GM19463 (cell line): ENCODE results near the gene IST1.
"Not testable (repeated sequence)": the region's sequence is repeated elsewhere in the genome, so short reads cannot be mapped to it uniquely, and the experiment has no call there.

Source experiments
- ATAC-seq: cut with Tn5 transposase; IDR thresholded peaks from one replicate; pipeline ENCODE4 v1.9.1; 2021; ENCODE audit warnings: mild to moderate bottlenecking, moderate library complexity; ENCODE audit not compliant: unreplicated experiment

The IST1 gene

GRCh38 chr16:71894921-71895678 is at the start of gene IST1:
TSS of gene IST1 (plus strand) at chr16:71895531. CDS start at chr16:71915641, 20,110 bp downstream.
- peak; percentile 82 for ATAC-seq

DNA sequence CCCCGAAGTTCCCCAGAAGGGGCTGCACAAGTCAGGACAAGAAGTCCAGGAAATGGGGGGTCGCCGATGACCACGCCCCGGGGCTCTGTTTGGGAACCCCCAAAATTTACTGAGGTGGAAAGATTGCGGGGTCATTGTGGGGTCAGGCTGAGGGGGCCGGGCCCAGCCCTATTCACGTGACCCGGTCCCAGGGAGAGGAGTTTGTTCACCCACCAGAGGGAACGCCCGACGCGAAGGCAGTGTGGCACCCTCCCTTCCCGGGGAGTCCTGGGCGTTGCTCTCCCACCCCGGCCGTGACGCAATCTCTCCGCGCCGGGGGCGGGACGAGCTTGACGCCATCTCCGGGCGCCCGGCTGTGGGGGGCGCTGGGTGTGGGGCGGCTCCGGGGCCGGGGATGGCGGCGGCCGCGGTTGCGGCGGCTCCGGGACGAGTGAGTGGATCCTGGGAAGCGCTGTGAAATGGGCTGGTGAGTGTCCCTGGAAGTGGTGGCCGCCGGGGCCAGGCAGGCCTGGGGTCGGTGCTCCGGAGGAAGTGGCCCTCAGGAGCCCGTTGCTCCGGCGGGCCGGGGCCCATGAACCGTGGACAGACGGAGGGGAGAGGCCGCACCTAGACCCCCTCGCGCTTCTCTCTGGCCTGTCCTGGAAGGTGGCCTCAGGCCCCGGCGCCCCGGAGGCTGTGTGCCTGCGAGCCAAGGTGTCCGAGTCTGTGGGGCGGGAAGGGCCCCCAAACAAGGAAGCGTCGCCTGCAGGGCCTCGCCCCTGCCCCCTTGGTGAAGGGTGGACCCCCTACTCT is 49.5 kb upstream of the IST1 start, which contains the start of gene ATXN1L:
Gene ATXN1L, plus strand, starts transcription at position 338 of the 792 bp plus-strand sequence. CDS start 3,765 bp downstream, outside the sequence.
- ATAC-seq, result peak; percentile 75

- no peak for ATAC-seq
These were observed 48.9 kb upstream of the IST1 start for GRCh38 chr16:71846431-71846830.

GRCh38 chr16:71847096-71847495 is 48.2 kb upstream of the IST1 start:
- no peak for ATAC-seq

DNA sequence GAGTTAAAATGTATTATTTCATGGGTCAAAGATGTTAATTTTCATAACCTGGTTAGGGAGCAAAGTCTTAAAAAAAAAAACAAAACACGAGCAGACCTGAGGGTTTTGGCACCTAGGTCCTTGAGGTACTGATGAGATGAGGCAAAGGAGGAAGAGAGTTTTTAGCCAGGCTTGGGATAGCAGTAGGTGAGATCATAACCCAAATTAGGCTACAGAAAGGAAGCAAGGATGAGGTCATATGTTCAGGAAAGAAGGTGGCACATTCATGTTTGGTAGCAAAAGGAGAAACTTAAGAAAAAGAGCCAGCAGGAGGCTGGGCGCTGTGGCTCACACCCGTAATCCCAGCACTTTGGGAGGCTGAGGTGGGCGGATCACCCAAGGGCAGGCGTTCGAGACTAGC is 46.7 kb upstream of the IST1 start:
- ATAC-seq, result no peak

GRCh38 chr16:71851746-71852145 is 43.6 kb upstream of the IST1 start:
- no peak for ATAC-seq

- no peak for ATAC-seq
These were observed 43.2 kb upstream of the IST1 start for GRCh38 chr16:71852158-71852557.

DNA sequence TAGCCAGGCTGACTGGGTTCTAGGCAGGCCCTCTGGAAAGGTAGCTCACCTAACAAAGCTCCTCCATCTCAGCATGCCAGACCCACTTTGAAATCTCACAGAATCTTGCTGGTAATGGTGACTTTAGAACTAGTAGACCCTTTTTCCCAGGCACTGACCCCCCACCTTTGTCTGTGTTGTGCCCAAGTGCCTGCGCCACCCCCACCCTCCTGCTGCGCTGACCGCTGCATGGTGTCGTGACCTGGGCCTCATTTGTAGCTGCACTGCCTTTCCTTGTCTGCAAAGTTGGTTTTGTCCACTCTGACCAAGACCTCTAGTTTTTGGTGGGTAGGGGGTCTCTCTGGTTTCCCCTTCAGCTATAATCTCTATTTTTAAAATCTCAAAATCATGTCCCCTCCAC is 42.8 kb upstream of the IST1 start:
- no peak for ATAC-seq

DNA sequence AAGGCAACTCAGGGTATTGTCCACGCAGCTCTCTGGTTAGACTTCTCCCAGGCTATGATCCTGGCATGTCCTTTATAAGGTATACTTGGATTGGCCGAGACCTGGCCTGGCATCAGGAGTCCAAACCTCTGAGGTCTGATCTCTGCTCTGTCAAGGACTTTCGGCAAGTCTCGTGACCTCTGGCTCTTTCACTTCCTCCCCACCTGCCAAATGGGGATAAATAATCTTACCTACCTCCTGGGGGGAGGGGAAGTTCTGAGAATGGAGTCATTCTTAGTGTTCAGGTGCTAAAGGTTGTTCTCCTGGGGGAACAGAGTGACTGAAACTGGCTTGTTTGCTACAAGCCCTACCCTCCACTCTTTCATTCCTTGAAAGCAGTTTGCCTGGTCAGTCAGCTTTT is 41.9 kb upstream of the IST1 start:
- ATAC-seq, result peak; percentile 81

GRCh38 chr16:71854369-71854948 is 40.9 kb upstream of the IST1 start:
- ATAC-seq, result no peak

DNA sequence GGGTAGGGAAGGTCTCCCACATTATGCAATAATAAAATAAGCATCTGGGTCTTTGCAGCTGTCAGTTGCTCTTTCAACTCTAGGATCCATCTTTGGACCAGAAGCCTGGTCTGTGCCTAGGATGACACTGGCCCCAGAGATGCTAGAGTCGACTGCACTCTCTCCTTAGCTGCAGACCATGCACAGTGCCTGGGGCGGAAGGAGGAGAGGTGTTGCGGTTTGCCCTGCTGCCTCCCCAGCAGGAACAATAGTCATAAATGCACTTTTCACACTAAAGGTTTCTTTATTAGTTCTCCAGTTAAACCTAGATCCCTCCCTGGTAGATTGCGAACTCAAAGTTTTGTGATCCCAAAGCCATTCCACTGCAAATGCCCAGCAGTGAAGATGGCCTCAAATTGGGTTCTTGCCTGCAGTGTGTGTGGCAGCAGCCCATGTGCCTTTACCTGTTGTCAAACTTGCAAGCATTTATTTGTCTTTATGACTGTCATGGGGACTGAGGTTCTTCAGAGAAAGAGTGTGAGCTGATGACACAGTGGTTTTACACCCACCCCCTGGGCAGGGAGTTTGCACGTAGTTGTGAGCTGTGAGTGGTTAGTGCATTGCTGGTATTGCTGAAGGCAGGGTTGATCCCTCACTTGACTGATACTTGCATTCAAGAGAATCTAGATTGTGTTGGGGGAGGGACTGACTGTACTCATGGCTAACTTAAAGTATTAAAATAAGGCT is 39.2 kb upstream of the IST1 start:
- no peak for ATAC-seq

GRCh38 chr16:71859762-71860521 is 35.4 kb upstream of the IST1 start:
- no peak for ATAC-seq

DNA sequence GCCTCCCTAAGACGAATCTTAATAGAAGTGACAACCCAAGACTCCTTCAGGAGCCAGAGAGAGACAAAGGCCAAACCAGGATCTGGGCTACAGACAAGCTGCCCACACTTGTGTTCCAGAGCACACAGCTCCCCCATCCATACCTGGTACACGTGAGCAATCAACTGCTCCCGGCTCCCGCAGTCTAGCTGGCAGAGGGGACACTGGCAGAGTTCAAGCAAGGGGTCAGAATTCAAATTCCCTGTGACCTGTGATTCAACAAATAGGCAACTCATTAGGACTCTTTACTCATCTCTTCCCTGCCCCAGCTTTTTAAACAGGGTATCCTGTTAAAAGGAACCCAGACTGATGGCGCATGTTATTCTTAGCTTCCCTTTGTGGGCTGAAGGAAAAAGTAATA is 31.3 kb upstream of the IST1 start:
- ATAC-seq, result no peak

GRCh38 chr16:71865173-71865863 is 30.0 kb upstream of the IST1 start:
- ATAC-seq, result no peak

GRCh38 chr16:71867175-71867574 is 28.2 kb upstream of the IST1 start:
- ATAC-seq, result not testable (repeated sequence)

- no peak for ATAC-seq
These were observed 27.4 kb upstream of the IST1 start for GRCh38 chr16:71867939-71868338.

- no peak for ATAC-seq
These were observed 26.2 kb upstream of the IST1 start for GRCh38 chr16:71869089-71869488.

DNA sequence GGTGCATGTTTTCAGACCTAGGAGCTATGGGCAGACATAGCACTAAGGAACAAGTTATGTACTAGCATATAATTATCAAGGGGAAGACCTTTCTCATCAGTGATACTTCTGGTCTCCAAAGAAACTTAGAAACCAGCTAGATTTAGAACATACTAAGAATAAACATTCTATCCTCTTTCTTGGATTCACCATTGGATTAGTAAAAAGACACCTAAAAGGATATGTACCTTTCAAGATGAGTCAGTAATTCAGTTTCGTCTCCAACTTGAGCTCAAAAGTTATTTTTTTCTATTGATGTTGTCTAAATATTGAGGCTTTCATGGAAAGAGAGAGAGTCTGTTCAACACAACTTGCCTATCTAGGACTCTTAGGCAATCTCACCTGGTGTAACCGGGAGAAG is 24.5 kb upstream of the IST1 start:
- ATAC-seq, result no peak

- ATAC-seq, result no peak
These were observed 22.1 kb upstream of the IST1 start for GRCh38 chr16:71873199-71873598.

GRCh38 chr16:71878911-71879310 is 16.4 kb upstream of the IST1 start:
- ATAC-seq, result no peak
